Hepatocyte (in vitro differentiated cells): Measurements from ENCODE around the gene OLFM2.

Source experiments
- EZH2 ChIP-seq: fragments of 200-600 bp; sonication (generic); IDR thresholded peaks from 2 replicates; pipeline ENCODE4 v1.6.1; 2016; ENCODE audit warnings: antibody characterized with exemption, mild to moderate bottlenecking, borderline replicate concordance
- TF ChIP-seq, protein P1 (sequence below): fragments of 200-600 bp; sonication (generic); IDR thresholded peaks from 2 replicates; pipeline ENCODE4 v1.5.1; 2016; ENCODE audit warnings: antibody characterized with exemption, mild to moderate bottlenecking; ENCODE audit not compliant: poor library complexity

DNA sequence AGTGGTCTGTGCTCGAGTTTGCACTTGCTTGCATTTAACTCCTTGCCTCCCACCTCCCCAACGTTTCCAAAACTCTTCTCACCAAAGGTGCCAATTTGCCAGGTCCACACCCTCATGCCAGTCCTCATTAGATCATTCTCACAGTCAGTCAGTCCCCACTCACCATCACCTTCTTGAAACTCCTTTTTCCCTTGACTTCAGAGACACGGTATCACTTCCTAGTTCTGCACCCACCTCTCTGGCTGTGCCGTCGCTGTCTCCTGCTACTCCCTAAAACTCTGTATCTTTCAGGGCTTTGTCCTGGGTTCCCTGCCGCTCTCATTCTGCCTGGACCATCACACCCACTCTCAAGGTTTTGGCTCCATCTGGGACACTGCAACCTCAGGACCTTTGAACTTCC lies 19.6 kb downstream of the OLFM2 start:
- TF ChIP-seq, protein P1, sequence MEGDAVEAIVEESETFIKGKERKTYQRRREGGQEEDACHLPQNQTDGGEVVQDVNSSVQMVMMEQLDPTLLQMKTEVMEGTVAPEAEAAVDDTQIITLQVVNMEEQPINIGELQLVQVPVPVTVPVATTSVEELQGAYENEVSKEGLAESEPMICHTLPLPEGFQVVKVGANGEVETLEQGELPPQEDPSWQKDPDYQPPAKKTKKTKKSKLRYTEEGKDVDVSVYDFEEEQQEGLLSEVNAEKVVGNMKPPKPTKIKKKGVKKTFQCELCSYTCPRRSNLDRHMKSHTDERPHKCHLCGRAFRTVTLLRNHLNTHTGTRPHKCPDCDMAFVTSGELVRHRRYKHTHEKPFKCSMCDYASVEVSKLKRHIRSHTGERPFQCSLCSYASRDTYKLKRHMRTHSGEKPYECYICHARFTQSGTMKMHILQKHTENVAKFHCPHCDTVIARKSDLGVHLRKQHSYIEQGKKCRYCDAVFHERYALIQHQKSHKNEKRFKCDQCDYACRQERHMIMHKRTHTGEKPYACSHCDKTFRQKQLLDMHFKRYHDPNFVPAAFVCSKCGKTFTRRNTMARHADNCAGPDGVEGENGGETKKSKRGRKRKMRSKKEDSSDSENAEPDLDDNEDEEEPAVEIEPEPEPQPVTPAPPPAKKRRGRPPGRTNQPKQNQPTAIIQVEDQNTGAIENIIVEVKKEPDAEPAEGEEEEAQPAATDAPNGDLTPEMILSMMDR, result no peak
- TF ChIP-seq EZH2, result no peak
